Measurements from ENCODE around the gene DDIT4L. TPM values are rescaled to one million over a fixed set of nuclear protein-coding genes. Genes with fewer than 3 reads are reported as not detected.

The DDIT4L gene
- total RNA-seq, 2 donors from 2014 or later: 0.85 to 2.6 TPM

DNA sequence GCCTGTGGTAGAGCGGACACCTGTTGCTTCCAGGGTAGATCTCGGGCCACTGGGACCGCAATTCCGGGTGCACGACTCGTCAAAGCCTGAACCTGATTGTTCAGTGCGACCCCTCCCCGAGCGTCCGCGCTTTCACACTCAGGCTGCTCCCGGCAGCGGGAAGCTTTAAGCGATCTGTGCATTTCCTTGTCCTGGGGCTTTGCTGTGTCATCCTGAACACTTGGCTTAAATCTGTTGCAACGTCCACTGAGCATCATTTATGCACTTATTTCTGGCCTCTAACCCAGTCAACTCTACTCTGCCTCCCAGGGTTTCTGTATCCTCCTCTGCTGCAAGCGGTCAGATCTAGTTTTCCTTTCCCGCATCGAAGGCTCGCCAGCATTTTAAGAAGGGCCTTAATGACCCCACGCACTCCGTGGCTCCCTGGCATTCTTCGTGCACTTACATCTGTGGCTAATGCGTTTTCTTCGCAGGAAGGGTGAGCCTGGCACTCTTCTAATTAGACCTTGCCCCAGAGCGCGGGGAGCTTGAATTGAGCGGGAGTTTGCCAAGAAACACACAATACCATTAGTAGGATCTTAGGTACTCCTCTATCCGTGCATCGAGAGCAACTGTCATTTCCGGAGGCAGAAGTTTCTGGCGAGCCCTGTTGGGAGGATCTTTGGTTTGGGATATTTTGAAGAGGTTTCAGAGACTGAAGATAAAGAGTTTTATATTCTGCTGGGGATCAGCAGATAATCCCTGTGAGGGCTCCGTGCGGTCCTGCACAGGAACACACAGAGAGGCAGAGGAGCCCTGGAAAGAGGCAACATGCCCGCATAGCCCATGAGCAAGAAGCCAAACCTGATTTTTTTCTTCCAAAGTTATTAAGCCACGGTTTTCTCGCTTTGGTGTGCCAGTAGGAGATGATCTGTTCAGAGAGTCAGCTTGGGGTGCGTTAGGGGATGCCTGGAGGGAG lies 654 bp upstream of the DDIT4L start:
- intact Hi-C loops (cut with DNase I): no loop called here
- no peaks in the 10 kb centered on the region for H3K4me1 ChIP-seq (replicated peaks)
- TF ChIP-seq POLR2AphosphoS5 (IDR thresholded peaks at IDR 0.05) (no peak), CTCF (IDR thresholded peaks at IDR 0.05) (no peak), POLR2A (IDR thresholded peaks at IDR 0.05) (no peak)
- H3K27me3 ChIP-seq (replicated peaks; ENCODE audit: insufficient read depth): no peaks in the 10 kb centered on the region
- 21% methylated on average over 37 of the region's 37 CpGs for WGBS
- H3K36me3 ChIP-seq: no peaks in the 10 kb centered on the region
- H3K4me3 ChIP-seq: peak overlapping the region; percentile 46 to 50
- no peaks in the 10 kb centered on the region for H3K9me3 ChIP-seq
- no peak overlapping the region for H3K27ac ChIP-seq
- no peak for DNase-seq (ENCODE audit: low spot score)

DNA sequence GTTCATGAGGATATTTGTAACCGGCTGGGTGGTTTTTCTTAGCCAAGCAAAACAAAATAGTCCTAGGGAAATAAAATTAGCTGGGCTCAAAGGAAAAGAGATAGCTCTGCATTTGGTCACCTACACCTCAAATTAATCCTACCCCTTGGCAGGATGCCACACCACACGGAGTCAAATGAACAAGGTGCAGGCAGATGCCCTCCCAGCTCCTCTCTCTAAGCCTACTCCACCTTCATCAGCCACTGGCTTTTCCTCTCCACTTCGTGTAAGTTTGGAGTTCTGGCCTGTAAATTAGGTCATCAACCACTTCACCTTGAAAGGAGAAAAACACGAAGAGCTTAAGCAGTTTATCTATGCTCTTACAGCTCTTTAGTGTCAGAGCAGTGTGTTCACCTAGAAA lies 1.4 kb downstream of the DDIT4L start:
- Histone ChIP-seq H3K4me1 (replicated peaks) (no peaks in the 10 kb centered on the region), H3K36me3 (no peaks in the 10 kb centered on the region), H3K9me3 (no peaks in the 10 kb centered on the region), H3K27me3 (replicated peaks; ENCODE audit: insufficient read depth) (no peaks in the 10 kb centered on the region), H3K4me3 (no peak overlapping the region), H3K27ac (no peak overlapping the region)
- intact Hi-C loops (cut with DNase I): no loop called here
- WGBS: 34% methylated on average over 4 of the region's 4 CpGs
- DNase-seq (ENCODE audit: low spot score): no peak
- TF ChIP-seq POLR2AphosphoS5 (IDR thresholded peaks at IDR 0.05) (no peak), POLR2A (IDR thresholded peaks at IDR 0.05) (no peak), CTCF (IDR thresholded peaks at IDR 0.05) (no peak)

- intact Hi-C loops (cut with DNase I): no loop called here
- Histone ChIP-seq H3K36me3 (no peaks in the 10 kb centered on the region), H3K9me3 (no peaks in the 10 kb centered on the region), H3K4me1 (replicated peaks) (no peaks in the 10 kb centered on the region), H3K27ac (no peak overlapping the region), H3K27me3 (replicated peaks; ENCODE audit: insufficient read depth) (no peaks in the 10 kb centered on the region), H3K4me3 (no peak overlapping the region)
- TF ChIP-seq CTCF (IDR thresholded peaks at IDR 0.05) (no peak), POLR2AphosphoS5 (IDR thresholded peaks at IDR 0.05) (no peak), POLR2A (IDR thresholded peaks at IDR 0.05) (no peak)
- no peak for DNase-seq (ENCODE audit: low spot score)
- 97% methylated on average over 9 of the region's 9 CpGs for WGBS
Measured at GRCh38 chr4:100187781-100188180, 2.5 kb downstream of the DDIT4L start.

DNA sequence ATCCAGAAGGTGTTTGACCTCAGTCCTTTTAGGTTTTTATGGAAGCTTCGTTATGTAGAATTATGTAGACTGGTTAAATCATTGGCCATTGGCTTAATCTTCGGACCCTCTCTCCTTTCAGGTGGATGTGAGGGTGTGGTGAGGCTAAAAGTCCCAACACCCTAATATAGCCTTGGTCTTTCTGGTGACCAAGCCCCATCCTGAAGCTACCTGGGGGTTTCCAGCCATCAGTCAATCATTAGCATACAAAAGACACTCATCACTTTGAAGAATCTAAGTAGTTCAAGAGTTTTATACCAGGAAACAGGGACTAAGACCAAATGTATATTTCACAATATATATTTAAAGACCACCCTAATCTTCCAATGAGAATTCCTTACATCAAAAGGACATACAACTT lies 5.5 kb downstream of the DDIT4L start:
- no peak for DNase-seq (ENCODE audit: low spot score)
- WGBS: 95% methylated on average over 2 of the region's 2 CpGs
- Histone ChIP-seq H3K4me1 (replicated peaks) (no peaks in the 10 kb centered on the region), H3K27ac (no peak overlapping the region), H3K9me3 (no peaks in the 10 kb centered on the region), H3K4me3 (no peak overlapping the region), H3K36me3 (no peaks in the 10 kb centered on the region), H3K27me3 (replicated peaks; ENCODE audit: insufficient read depth) (no peaks in the 10 kb centered on the region)
- TF ChIP-seq POLR2A (IDR thresholded peaks at IDR 0.05) (no peak), CTCF (IDR thresholded peaks at IDR 0.05) (no peak), POLR2AphosphoS5 (IDR thresholded peaks at IDR 0.05) (no peak)
- intact Hi-C loops (cut with DNase I): no loop called here

DNA sequence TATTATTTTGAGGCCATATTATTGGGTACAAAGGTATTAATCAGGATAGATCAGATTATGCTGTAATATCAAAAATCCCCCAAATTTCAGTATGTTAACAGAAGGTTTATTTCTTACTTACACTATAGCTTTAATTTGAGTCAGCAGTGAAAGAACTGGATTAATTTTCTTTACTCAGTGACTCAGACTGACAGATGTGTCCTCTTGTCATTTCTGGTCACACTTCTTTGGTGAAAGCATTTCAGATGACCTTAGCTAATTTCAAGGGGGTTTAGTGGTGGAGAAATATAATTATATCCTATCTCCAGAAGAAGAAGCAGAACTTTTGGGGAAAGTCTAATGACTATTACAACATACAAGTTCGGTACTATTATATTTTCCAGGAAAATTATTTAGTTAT lies 12.4 kb downstream of the DDIT4L start:
- 94% methylated on average over 1 of the region's 1 CpG for WGBS
- no peak for DNase-seq (ENCODE audit: low spot score)
- no peaks in the 10 kb centered on the region for H3K9me3 ChIP-seq
- intact Hi-C loops (cut with DNase I): no loop called here
- H3K4me1 ChIP-seq (replicated peaks): no peaks in the 10 kb centered on the region
- no peaks in the 10 kb centered on the region for H3K36me3 ChIP-seq
- H3K4me3 ChIP-seq: no peak overlapping the region
- H3K27me3 ChIP-seq (replicated peaks; ENCODE audit: insufficient read depth): no peaks in the 10 kb centered on the region
- H3K27ac ChIP-seq: no peak overlapping the region
- TF ChIP-seq POLR2AphosphoS5 (IDR thresholded peaks at IDR 0.05): no peak
- no peak for TF ChIP-seq POLR2A (IDR thresholded peaks at IDR 0.05)
- no peak for TF ChIP-seq CTCF (IDR thresholded peaks at IDR 0.05)
